H1 (cell line): Measurements from ENCODE around the gene CAMTA1. TPM values are rescaled to one million over a fixed set of nuclear protein-coding genes. Genes with fewer than 3 reads are reported as not detected.

Experiments used
- CTCF ChIA-PET: fragments of 300-600 bp; sonication (Branson Sonifier 250); formaldehyde crosslinking; loops from one replicate; lab custom pipeline; 2021; ENCODE audit not compliant: partially characterized antibody; lab: Charles Lee
- POLR2A ChIA-PET: fragments of 300-600 bp; sonication (Branson Sonifier 250); formaldehyde crosslinking; loops from one replicate; lab custom pipeline; 2021; ENCODE audit warnings: inconsistent platforms; ENCODE audit not compliant: partially characterized antibody; lab: Charles Lee
- DNase-seq, 2 experiments: peaks; one replicate each; pipeline versions ENCODE4 v3.0.0 to v3.0.0-alpha.2; 2010 to 2022; ENCODE audit warnings: low spot score in 2 of 2, low read depth in 1 of 2, mixed read lengths in 1 of 2
- FAIRE-seq: peaks from 2 replicates; lab custom pipeline; 2011; peaks lifted over from hg19 to GRCh38; lab: Jason Lieb, UNC
- H2AFZ ChIP-seq: 2 replicates; pipeline ENCODE4 v1.8.1; 2012; ENCODE audit warnings: low read length, inconsistent platforms
- H2AK5ac ChIP-seq: 2 replicates; pipeline ENCODE4 v1.6.1; 2013; ENCODE audit warnings: low read depth, low read length
- H2BK120ac ChIP-seq: replicated peaks from 2 replicates; pipeline ENCODE3; 2013; ENCODE audit warnings: low read depth, low read length, inconsistent platforms
- H2BK12ac ChIP-seq: 2 replicates; pipeline ENCODE4 v1.6.1; 2013; ENCODE audit warnings: low read depth, low read length
- H2BK15ac ChIP-seq: 2 replicates; pipeline ENCODE4 v1.6.1; 2013; ENCODE audit warnings: low read length
- H2BK20ac ChIP-seq: 2 replicates; pipeline ENCODE4 v1.6.1; 2013; ENCODE audit warnings: low read length
- H2BK5ac ChIP-seq: 2 replicates; pipeline ENCODE4 v1.6.1; 2013; ENCODE audit warnings: low read depth, low read length
- H3K14ac ChIP-seq: 2 replicates; pipeline ENCODE4 v1.6.1; 2013; ENCODE audit warnings: inconsistent platforms; ENCODE audit not compliant: insufficient read length
- H3K18ac ChIP-seq: 2 replicates; pipeline ENCODE4 v1.6.1; 2013; ENCODE audit warnings: low read length; ENCODE audit errors: extremely low read depth
- H3K23ac ChIP-seq: 2 replicates; pipeline ENCODE4 v1.6.1; 2013; ENCODE audit warnings: inconsistent platforms; ENCODE audit not compliant: insufficient read length
- H3K23me2 ChIP-seq: 2 replicates; pipeline ENCODE4 v1.6.1; 2013; ENCODE audit warnings: low read depth, low read length
- H3K27ac ChIP-seq: 2 replicates; pipeline ENCODE4 v1.6.1; 2011; ENCODE audit warnings: low read depth, low read length, inconsistent platforms
- H3K27me3 ChIP-seq, 4 experiments: replicated peaks in 1 of 4; 1 replicate in 1 of 4; 2 replicates in 3 of 4; pipeline versions ENCODE4 v1.6.1 to v1.8.1; 2011 to 2013; ENCODE audit warnings: low read length in 3 of 4, mild to moderate bottlenecking in 3 of 4, inconsistent platforms in 2 of 4, mixed read lengths in 2 of 4, moderate library complexity in 1 of 4; ENCODE audit not compliant: control insufficient read depth in 3 of 4, insufficient read depth in 3 of 4; ENCODE audit errors: extremely low read depth in 1 of 4
- H3K36me3 ChIP-seq, 4 experiments: 2 replicates each; pipeline versions ENCODE4 v1.6.1 to v1.8.1; 2011 to 2013; ENCODE audit warnings: mild to moderate bottlenecking in 4 of 4, low read length in 3 of 4, moderate library complexity in 2 of 4, control low read depth in 1 of 4, inconsistent platforms in 1 of 4; ENCODE audit not compliant: insufficient read depth in 4 of 4, control insufficient read depth in 2 of 4
- H3K4ac ChIP-seq: replicated peaks from 2 replicates; pipeline ENCODE3; 2013; ENCODE audit warnings: low read length, low read depth, mixed read lengths, inconsistent platforms; ENCODE audit not compliant: insufficient read length
- H3K4me1 ChIP-seq, 4 experiments: replicated peaks in 1 of 4; 1 replicate in 1 of 4; 2 replicates in 3 of 4; pipeline versions ENCODE4 v1.6.1 to v1.8.1; 2011 to 2013; ENCODE audit warnings: low read length in 3 of 4, inconsistent platforms in 2 of 4, mixed read lengths in 1 of 4; ENCODE audit not compliant: insufficient read depth in 4 of 4, control insufficient read depth in 3 of 4
- H3K4me2 ChIP-seq, 2 experiments: 2 replicates each; pipeline versions ENCODE4 v1.6.1 to v1.8.1; 2011 to 2013; ENCODE audit warnings: low read depth in 2 of 2, low read length in 2 of 2, control low read depth in 1 of 2, inconsistent platforms in 1 of 2, mild to moderate bottlenecking in 1 of 2; ENCODE audit not compliant: insufficient read depth in 1 of 2
- H3K4me3 ChIP-seq, 4 experiments: fragments of 200-600, 300-600 bp in 1 of 4; sonication (generic), shearing (Covaris generic), sonication (Bioruptor Twin) in 1 of 4; 2 replicates each; pipeline versions ENCODE4 v1.5.1 to v1.8.1; 2011 to 2016; ENCODE audit warnings: low read length in 4 of 4, low read depth in 3 of 4, control low read depth in 2 of 4, inconsistent platforms in 2 of 4, mild to moderate bottlenecking in 2 of 4, mixed read lengths in 1 of 4, moderate library complexity in 1 of 4; ENCODE audit not compliant: insufficient read depth in 2 of 4; ENCODE audit errors: extremely low read depth in 1 of 4
- H3K56ac ChIP-seq: replicated peaks from 2 replicates; pipeline ENCODE3; 2013; ENCODE audit warnings: low read depth, mild to moderate bottlenecking, mixed read lengths, low read length, inconsistent platforms; ENCODE audit not compliant: insufficient read length
- H3K79me1 ChIP-seq: 2 replicates; pipeline ENCODE4 v1.6.1; 2013; ENCODE audit warnings: low read depth, low read length, control low read depth
- H3K79me2 ChIP-seq, 2 experiments: 2 replicates each; pipeline versions ENCODE4 v1.6.1 to v1.8.1; 2012 to 2013; ENCODE audit warnings: low read length in 2 of 2, mild to moderate bottlenecking in 2 of 2, inconsistent platforms in 1 of 2; ENCODE audit not compliant: insufficient read depth in 2 of 2, control insufficient read depth in 1 of 2
- H3K9ac ChIP-seq, 4 experiments: replicated peaks in 1 of 4; 1 replicate in 1 of 4; 2 replicates in 3 of 4; pipeline versions ENCODE4 v1.6.1 to v1.8.1; 2011 to 2013; ENCODE audit warnings: low read depth in 3 of 4, low read length in 3 of 4, control low read depth in 2 of 4, mild to moderate bottlenecking in 2 of 4, moderate library complexity in 2 of 4, inconsistent platforms in 1 of 4; ENCODE audit errors: extremely low read depth in 1 of 4
- H3K9me3 ChIP-seq, 2 experiments: 2 replicates each; pipeline versions ENCODE4 v1.6.1 to v1.8.1; 2012 to 2013; ENCODE audit warnings: mild to moderate bottlenecking in 2 of 2, moderate library complexity in 2 of 2, control low read depth in 1 of 2, inconsistent platforms in 1 of 2, low read depth in 1 of 2, low read length in 1 of 2, mixed read lengths in 1 of 2; ENCODE audit not compliant: insufficient read depth in 2 of 2
- H4K20me1 ChIP-seq, 2 experiments: replicated peaks in 1 of 2; 2 replicates each; pipeline versions ENCODE3 to v1.8.1; 2011 to 2013; ENCODE audit warnings: inconsistent platforms in 2 of 2, low read length in 2 of 2, mild to moderate bottlenecking in 1 of 2; ENCODE audit not compliant: insufficient read depth in 2 of 2, control insufficient read depth in 1 of 2
- H4K5ac ChIP-seq: 2 replicates; pipeline ENCODE4 v1.6.1; 2013; ENCODE audit warnings: low read length, low read depth, mixed read lengths, inconsistent platforms; ENCODE audit not compliant: insufficient read length
- H4K8ac ChIP-seq: 2 replicates; pipeline ENCODE4 v1.8.0; 2013; ENCODE audit warnings: mild to moderate bottlenecking, moderate library complexity, low read length, inconsistent platforms; ENCODE audit not compliant: insufficient read depth; ENCODE audit errors: extremely low read depth
- H4K91ac ChIP-seq: replicated peaks from 2 replicates; pipeline ENCODE3; 2013; ENCODE audit warnings: low read length, mixed read lengths, inconsistent platforms; ENCODE audit not compliant: insufficient read length
- KDM1A ChIP-seq: fragments of 200-600, 300-600 bp; sonication (generic); IDR thresholded peaks from 2 replicates; pipeline ENCODE4 v1.7.1; 2016; ENCODE audit warnings: mild to moderate bottlenecking, low read length, borderline replicate concordance
- SP2 ChIP-seq: IDR thresholded peaks from 2 replicates; pipeline ENCODE4 v1.6.1; 2012; ENCODE audit warnings: mild to moderate bottlenecking, low read length, inconsistent platforms
- WGBS, 2 experiments: shearing (Covaris generic) in 1 of 2; methylation state at CpG; one replicate each; pipeline versions ENCODE4 v1.1.6 to v1.1.7; 2013 to 2015; ENCODE audit warnings: low lambda C conversion rate in 2 of 2, mixed read lengths in 2 of 2, inconsistent platforms in 1 of 2, low coverage in 1 of 2, missing lambda C conversion rate in 1 of 2; ENCODE audit not compliant: insufficient replicate concordance in 2 of 2, insufficient coverage in 1 of 2, insufficient read length in 1 of 2; ENCODE audit errors: extremely low coverage in 1 of 2, missing lambda C conversion rate in 1 of 2; 5-methylcytosine and 5-hydroxymethylcytosine counted together
- polyA plus RNA-seq, 7 experiments: library from polyadenylated mRNA; depleted of rRNA in 3 of 7; stranded (reverse) in 5 of 7; unstranded in 2 of 7; fragments of >200 nt in 5 of 7; fragments of 200-250 nt in 2 of 7; gene quantifications; 1 replicate in 5 of 7; 2 replicates in 1 of 7; 4 replicates in 1 of 7; pipeline versions ENCODE4 v1.2.1 to v1.2.3, GENCODE V29; 2011 to 2013; ENCODE audit warnings: missing spikeins in 2 of 7, mixed read lengths in 2 of 7
- total RNA-seq: library from RNA; stranded (reverse); fragmentation: NEBNext Ultra II Directional; extraction: Animal tissue kit (Norgen Biotek cat#: 25700); gene quantifications from 2 replicates; pipeline ENCODE4 v1.2.1, GENCODE V29; 2021

CAMTA1 gene
- total and polyA plus RNA-seq, 2 of the 8 experiments (the other 6 are each of a cell fraction or from before 2014, with no cell fraction given) = 65.0 to 119 TPM

DNA sequence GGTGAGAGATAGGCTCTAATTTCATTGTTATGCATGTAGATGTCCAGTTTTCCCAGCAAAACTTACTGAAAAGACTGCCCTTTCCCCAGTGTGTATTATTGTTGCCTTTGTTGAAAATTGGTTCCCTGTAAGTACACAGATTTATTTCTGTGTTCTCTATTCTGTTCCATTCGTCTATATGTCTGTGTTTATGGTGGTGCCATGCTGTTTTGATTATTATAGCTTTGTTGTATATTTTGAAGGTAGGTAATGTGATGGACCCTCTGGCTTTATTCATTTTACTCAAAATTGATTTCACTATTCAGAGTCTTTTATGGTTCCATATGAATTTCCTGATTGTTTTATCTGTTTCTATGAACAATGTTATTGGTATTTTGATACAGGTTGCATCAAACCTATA, 610.0 kb downstream of the CAMTA1 start:
- ChIA-PET CTCF (no interaction called here), POLR2A (no interaction called here)
- H3K23me2 ChIP-seq = no peaks in the 10 kb centered on the region
- H3K9ac ChIP-seq = no peak overlapping the region
- H2BK120ac ChIP-seq = no peak overlapping the region
- no peak overlapping the region for H2BK15ac ChIP-seq
- no peak overlapping the region for H3K14ac ChIP-seq
- H3K79me2 ChIP-seq = no peaks in the 10 kb centered on the region
- H3K4me2 ChIP-seq = no peak overlapping the region
- no peaks in the 10 kb centered on the region; a peak in 1 of 8 replicates for H3K36me3 ChIP-seq
- DNase-seq = no peak
- no peak overlapping the region for H3K18ac ChIP-seq
- no peak overlapping the region for H3K23ac ChIP-seq
- no peak overlapping the region for H2BK5ac ChIP-seq
- no peak overlapping the region for H2AK5ac ChIP-seq
- H4K91ac ChIP-seq = no peak overlapping the region
- H3K9me3 ChIP-seq = peaks cover 4 to 17% of the 10 kb centered on the region in 2 experiments; a peak in 3 of 4 replicates
- H4K20me1 ChIP-seq = no peaks in the 10 kb centered on the region
- no peak overlapping the region for H2BK20ac ChIP-seq
- no peaks in the 10 kb centered on the region for H3K4me1 ChIP-seq
- no peak overlapping the region for H4K8ac ChIP-seq
- H3K4me3 ChIP-seq = no peak overlapping the region
- no peaks in the 10 kb centered on the region for H3K79me1 ChIP-seq
- FAIRE-seq = no peak
- H4K5ac ChIP-seq = no peak overlapping the region
- H3K4ac ChIP-seq = no peak overlapping the region
- H2BK12ac ChIP-seq = no peak overlapping the region
- H2AFZ ChIP-seq = no peak overlapping the region
- no peak for TF ChIP-seq SP2
- TF ChIP-seq KDM1A = peak; percentile 50; the same call in 1 of the 2 replicates
- no peak overlapping the region for H3K56ac ChIP-seq
- 76% methylated on average over 1 of the region's 1 CpG; no CpG with 5 or more reads in 1 of the 2 experiments for WGBS, 2 experiments
- H3K27me3 ChIP-seq = no peaks in the 10 kb centered on the region
- no peak overlapping the region for H3K27ac ChIP-seq
